ENCODE measurements around the gene MYH11.

MYH11 gene

GRCh38 chr16:15760129-15760528 is 96.7 kb downstream of the MYH11 start:
- H3K9me3 ChIP-seq (ENCODE audit: control insufficient read depth, low read length), result no peaks in the 10 kb centered on the region
- no peak for DNase-seq (ENCODE audit: low read depth)
- H3K4me3 ChIP-seq (ENCODE audit: low read length), result no peak overlapping the region
- H3K4me1 ChIP-seq (ENCODE audit: control insufficient read depth, insufficient read depth, low read length), result no peaks in the 10 kb centered on the region
- H3K36me3 ChIP-seq (ENCODE audit: control insufficient read depth, insufficient read depth, low read length, severe bottlenecking), result no peaks in the 10 kb centered on the region
- H3K27me3 ChIP-seq (replicated peaks; ENCODE audit: control insufficient read depth, insufficient read depth, low read length), result peaks cover 36% of the 10 kb centered on the region
- H3K9ac ChIP-seq (ENCODE audit: low read length), result no peak overlapping the region

- no peaks in the 10 kb centered on the region for H3K4me1 ChIP-seq (ENCODE audit: control insufficient read depth, insufficient read depth, low read length)
- DNase-seq (ENCODE audit: low read depth), result no peak
- no peak overlapping the region for H3K9ac ChIP-seq (ENCODE audit: low read length)
- H3K4me3 ChIP-seq (ENCODE audit: low read length), result no peak overlapping the region
- no peaks in the 10 kb centered on the region for H3K9me3 ChIP-seq (ENCODE audit: control insufficient read depth, low read length)
- H3K27me3 ChIP-seq (replicated peaks; ENCODE audit: control insufficient read depth, insufficient read depth, low read length), result peaks cover 31% of the 10 kb centered on the region
- H3K36me3 ChIP-seq (ENCODE audit: control insufficient read depth, insufficient read depth, low read length, severe bottlenecking), result no peaks in the 10 kb centered on the region
Measured at GRCh38 chr16:15759070-15759469, 97.8 kb downstream of the MYH11 start.

- Histone ChIP-seq H3K9ac (ENCODE audit: low read length) (no peak overlapping the region), H3K27me3 (replicated peaks; ENCODE audit: control insufficient read depth, insufficient read depth, low read length) (peaks cover 22% of the 10 kb centered on the region), H3K4me3 (ENCODE audit: low read length) (no peak overlapping the region), H3K4me1 (ENCODE audit: control insufficient read depth, insufficient read depth, low read length) (no peaks in the 10 kb centered on the region), H3K9me3 (ENCODE audit: control insufficient read depth, low read length) (no peaks in the 10 kb centered on the region), H3K36me3 (ENCODE audit: control insufficient read depth, insufficient read depth, low read length, severe bottlenecking) (no peaks in the 10 kb centered on the region)
- DNase-seq (ENCODE audit: low read depth), result no peak
Measured at GRCh38 chr16:15757630-15758251, 99.1 kb downstream of the MYH11 start.

GRCh38 chr16:15757077-15757386 is 99.8 kb downstream of the MYH11 start:
- Histone ChIP-seq H3K4me3 (ENCODE audit: low read length) (no peak overlapping the region), H3K9me3 (ENCODE audit: control insufficient read depth, low read length) (no peaks in the 10 kb centered on the region)

GRCh38 chr16:15754821-15755534 is 101.8 kb downstream of the MYH11 start:
- Histone ChIP-seq H3K9me3 (ENCODE audit: control insufficient read depth, low read length) (no peaks in the 10 kb centered on the region), H3K4me3 (ENCODE audit: low read length) (no peak overlapping the region), H3K9ac (ENCODE audit: low read length) (no peak overlapping the region), H3K27me3 (replicated peaks; ENCODE audit: control insufficient read depth, insufficient read depth, low read length) (peaks cover 14% of the 10 kb centered on the region), H3K36me3 (ENCODE audit: control insufficient read depth, insufficient read depth, low read length, severe bottlenecking) (no peaks in the 10 kb centered on the region), H3K4me1 (ENCODE audit: control insufficient read depth, insufficient read depth, low read length) (no peaks in the 10 kb centered on the region)
- DNase-seq (ENCODE audit: low read depth), result no peak

More at GRCh38 chr16:15757077-15757386, 99.8 kb downstream of the MYH11 start:
- Histone ChIP-seq H3K4me1 (ENCODE audit: control insufficient read depth, insufficient read depth, low read length) (no peaks in the 10 kb centered on the region), H3K27me3 (replicated peaks; ENCODE audit: control insufficient read depth, insufficient read depth, low read length) (peaks cover 16% of the 10 kb centered on the region), H3K36me3 (ENCODE audit: control insufficient read depth, insufficient read depth, low read length, severe bottlenecking) (no peaks in the 10 kb centered on the region), H3K9ac (ENCODE audit: low read length) (no peak overlapping the region)
- DNase-seq (ENCODE audit: low read depth), result no peak

GRCh38 chr16:15752717-15753488 is 103.9 kb downstream of the MYH11 start:
- Histone ChIP-seq H3K9ac (ENCODE audit: low read length) (no peak overlapping the region), H3K4me1 (ENCODE audit: control insufficient read depth, insufficient read depth, low read length) (no peaks in the 10 kb centered on the region), H3K4me3 (ENCODE audit: low read length) (no peak overlapping the region), H3K27me3 (replicated peaks; ENCODE audit: control insufficient read depth, insufficient read depth, low read length) (peaks cover 9% of the 10 kb centered on the region), H3K9me3 (ENCODE audit: control insufficient read depth, low read length) (no peaks in the 10 kb centered on the region), H3K36me3 (ENCODE audit: control insufficient read depth, insufficient read depth, low read length, severe bottlenecking) (no peaks in the 10 kb centered on the region)
- no peak for DNase-seq (ENCODE audit: low read depth)

GRCh38 chr16:15751940-15752339 is 104.9 kb downstream of the MYH11 start:
- H3K36me3 ChIP-seq (ENCODE audit: control insufficient read depth, insufficient read depth, low read length, severe bottlenecking), result no peaks in the 10 kb centered on the region
- no peaks in the 10 kb centered on the region for H3K4me1 ChIP-seq (ENCODE audit: control insufficient read depth, insufficient read depth, low read length)
- DNase-seq (ENCODE audit: low read depth), result no peak
- H3K9me3 ChIP-seq (ENCODE audit: control insufficient read depth, low read length), result no peaks in the 10 kb centered on the region
- H3K9ac ChIP-seq (ENCODE audit: low read length), result no peak overlapping the region
- H3K27me3 ChIP-seq (replicated peaks; ENCODE audit: control insufficient read depth, insufficient read depth, low read length), result peaks cover 12% of the 10 kb centered on the region
- no peak overlapping the region for H3K4me3 ChIP-seq (ENCODE audit: low read length)

- H3K9me3 ChIP-seq (ENCODE audit: control insufficient read depth, low read length), result no peaks in the 10 kb centered on the region
- H3K36me3 ChIP-seq (ENCODE audit: control insufficient read depth, insufficient read depth, low read length, severe bottlenecking), result no peaks in the 10 kb centered on the region
- peaks cover 7% of the 10 kb centered on the region for H3K27me3 ChIP-seq (replicated peaks; ENCODE audit: control insufficient read depth, insufficient read depth, low read length)
- no peak overlapping the region for H3K9ac ChIP-seq (ENCODE audit: low read length)
- H3K4me3 ChIP-seq (ENCODE audit: low read length), result no peak overlapping the region
- no peak for DNase-seq (ENCODE audit: low read depth)
- H3K4me1 ChIP-seq (ENCODE audit: control insufficient read depth, insufficient read depth, low read length), result no peaks in the 10 kb centered on the region
Measured at GRCh38 chr16:15749985-15750384, 106.8 kb downstream of the MYH11 start.

GRCh38 chr16:15749371-15749770 is 107.5 kb downstream of the MYH11 start:
- no peaks in the 10 kb centered on the region for H3K36me3 ChIP-seq (ENCODE audit: control insufficient read depth, insufficient read depth, low read length, severe bottlenecking)
- H3K9ac ChIP-seq (ENCODE audit: low read length), result no peak overlapping the region
- H3K27me3 ChIP-seq (replicated peaks; ENCODE audit: control insufficient read depth, insufficient read depth, low read length), result peaks cover 7% of the 10 kb centered on the region
- no peaks in the 10 kb centered on the region for H3K9me3 ChIP-seq (ENCODE audit: control insufficient read depth, low read length)
- H3K4me3 ChIP-seq (ENCODE audit: low read length), result no peak overlapping the region
- DNase-seq (ENCODE audit: low read depth), result no peak
- no peaks in the 10 kb centered on the region for H3K4me1 ChIP-seq (ENCODE audit: control insufficient read depth, insufficient read depth, low read length)

GRCh38 chr16:15748654-15749053 is 108.2 kb downstream of the MYH11 start:
- Histone ChIP-seq H3K27me3 (replicated peaks; ENCODE audit: control insufficient read depth, insufficient read depth, low read length) (peaks cover 7% of the 10 kb centered on the region), H3K4me1 (ENCODE audit: control insufficient read depth, insufficient read depth, low read length) (no peaks in the 10 kb centered on the region), H3K9me3 (ENCODE audit: control insufficient read depth, low read length) (no peaks in the 10 kb centered on the region), H3K36me3 (ENCODE audit: control insufficient read depth, insufficient read depth, low read length, severe bottlenecking) (no peaks in the 10 kb centered on the region), H3K4me3 (ENCODE audit: low read length) (no peak overlapping the region), H3K9ac (ENCODE audit: low read length) (no peak overlapping the region)
- no peak for DNase-seq (ENCODE audit: low read depth)

GRCh38 chr16:15747937-15748336 is 108.9 kb downstream of the MYH11 start:
- H3K9me3 ChIP-seq (ENCODE audit: control insufficient read depth, low read length), result no peaks in the 10 kb centered on the region
- no peak for DNase-seq (ENCODE audit: low read depth)
- H3K4me1 ChIP-seq (ENCODE audit: control insufficient read depth, insufficient read depth, low read length), result no peaks in the 10 kb centered on the region
- no peak overlapping the region for H3K9ac ChIP-seq (ENCODE audit: low read length)
- no peak overlapping the region for H3K4me3 ChIP-seq (ENCODE audit: low read length)
- H3K36me3 ChIP-seq (ENCODE audit: control insufficient read depth, insufficient read depth, low read length, severe bottlenecking), result no peaks in the 10 kb centered on the region
- H3K27me3 ChIP-seq (replicated peaks; ENCODE audit: control insufficient read depth, insufficient read depth, low read length), result peaks cover 7% of the 10 kb centered on the region

Measured in adipocyte (in vitro differentiated cells).